GM18868 (cell line): ENCODE results near the gene NSRP1.
"Not testable (repeated sequence)": the region's sequence is repeated elsewhere in the genome, so short reads cannot be mapped to it uniquely, and the experiment has no call there.

Experiments used
- ATAC-seq: cut with Tn5 transposase; IDR thresholded peaks from one replicate; pipeline ENCODE4 v1.9.1; 2021; ENCODE audit warnings: mild to moderate bottlenecking, moderate library complexity; ENCODE audit not compliant: unreplicated experiment

Gene NSRP1

GRCh38 chr17:30117675-30118081, 1.1 kb downstream of the NSRP1 start:
- no peak for ATAC-seq

GRCh38 chr17:30118635-30119034, 2.0 kb downstream of the NSRP1 start:
- not testable (repeated sequence) for ATAC-seq

GRCh38 chr17:30124273-30124796, 7.7 kb downstream of the NSRP1 start:
- no peak for ATAC-seq

- ATAC-seq, result no peak
Observed at GRCh38 chr17:30130121-30130520, 13.5 kb downstream of the NSRP1 start.

- no peak for ATAC-seq
Observed at GRCh38 chr17:30132615-30133014, 16.0 kb downstream of the NSRP1 start.

GRCh38 chr17:30133197-30133596, 16.6 kb downstream of the NSRP1 start:
- no peak for ATAC-seq

GRCh38 chr17:30134551-30134950, 17.9 kb downstream of the NSRP1 start:
- ATAC-seq, result no peak

GRCh38 chr17:30137158-30137557, 20.5 kb downstream of the NSRP1 start:
- ATAC-seq, result no peak

- ATAC-seq, result not testable (repeated sequence)
Observed at GRCh38 chr17:30147860-30148259, 31.2 kb downstream of the NSRP1 start.

GRCh38 chr17:30148376-30148775, 31.8 kb downstream of the NSRP1 start:
- ATAC-seq, result no peak

GRCh38 chr17:30151471-30151870, 34.9 kb downstream of the NSRP1 start:
- ATAC-seq, result no peak

GRCh38 chr17:30153463-30153862, 36.8 kb downstream of the NSRP1 start:
- no peak for ATAC-seq

GRCh38 chr17:30155389-30155788, 38.8 kb downstream of the NSRP1 start:
- ATAC-seq, result no peak

- no peak for ATAC-seq
Observed at GRCh38 chr17:30158896-30159625, 42.4 kb downstream of the NSRP1 start.

- ATAC-seq, result no peak
Observed at GRCh38 chr17:30160419-30161172, 44.0 kb downstream of the NSRP1 start.

GRCh38 chr17:30161601-30162000, 45.0 kb downstream of the NSRP1 start:
- ATAC-seq, result no peak

- no peak for ATAC-seq
Observed at GRCh38 chr17:30164531-30164930, 47.9 kb downstream of the NSRP1 start.

- no peak for ATAC-seq
Observed at GRCh38 chr17:30165147-30165546, 48.5 kb downstream of the NSRP1 start.

- ATAC-seq, result no peak
Observed at GRCh38 chr17:30165960-30166359, 49.3 kb downstream of the NSRP1 start.

GRCh38 chr17:30170415-30170987, 53.9 kb downstream of the NSRP1 start:
- no peak for ATAC-seq

- ATAC-seq, result no peak
Observed at GRCh38 chr17:30172560-30172959, 55.9 kb downstream of the NSRP1 start.

GRCh38 chr17:30173649-30174048, 57.0 kb downstream of the NSRP1 start:
- ATAC-seq, result peak; percentile 54
